Right atrium auricular region (tissue), 2 donors: ENCODE data around the gene CCT8. TPM values are rescaled to one million over a fixed set of nuclear protein-coding genes. Genes with fewer than 3 reads are reported as not detected.
"Not testable (repeated sequence)": the region's sequence is repeated elsewhere in the genome, so short reads cannot be mapped to it uniquely, and the experiment has no call there.

Experiments
- DNase-seq: peaks from one replicate; pipeline ENCODE4 v3.0.0-alpha.2; 2019; ENCODE audit warnings: low spot score
- H3K27ac ChIP-seq, 2 donors: fragments of 200-600 bp; sonication (generic); 1 replicate in 1 of 2; 2 replicates in 1 of 2; pipeline ENCODE4 v1.5.1; 2016 to 2019
- H3K27me3 ChIP-seq, 2 donors: fragments of 200-600 bp; sonication (generic); one replicate each; pipeline versions ENCODE4 v1.5.1 to v1.6.0; 2017 to 2019
- H3K36me3 ChIP-seq: fragments of 200-600 bp; sonication (generic); one replicate; pipeline ENCODE4 v1.5.1; 2016
- H3K4me1 ChIP-seq, 2 donors: fragments of 200-600 bp; sonication (generic); one replicate each; pipeline versions ENCODE4 v1.5.1 to v1.6.0; 2017 to 2019
- H3K4me3 ChIP-seq, 2 donors: fragments of 200-600 bp; sonication (generic); 1 replicate in 1 of 2; 2 replicates in 1 of 2; pipeline ENCODE4 v1.5.1; 2017 to 2019; ENCODE audit warnings: mild to moderate bottlenecking in 1 of 2, moderate library complexity in 1 of 2
- H3K9me3 ChIP-seq, 2 donors: fragments of 200-600 bp; sonication (generic); one replicate each; pipeline ENCODE4 v1.5.1; 2019
- total RNA-seq, 2 donors: library from RNA; depleted of rRNA; stranded (reverse); fragments of >200 nt; gene quantifications; one replicate each; pipeline ENCODE4 v1.1.0, GENCODE V29; 2016
- TF ChIP-seq, protein P1 (sequence below), 2 donors: fragments of 200-600 bp; sonication (generic); IDR thresholded peaks; one replicate each; pipeline ENCODE4 v1.5.1; 2019; ENCODE audit warnings: antibody characterized with exemption in 2 of 2

Gene CCT8
- total RNA-seq, 2 donors from 2014 or later = 89.5 to 91.8 TPM

- TF ChIP-seq, protein P1, sequence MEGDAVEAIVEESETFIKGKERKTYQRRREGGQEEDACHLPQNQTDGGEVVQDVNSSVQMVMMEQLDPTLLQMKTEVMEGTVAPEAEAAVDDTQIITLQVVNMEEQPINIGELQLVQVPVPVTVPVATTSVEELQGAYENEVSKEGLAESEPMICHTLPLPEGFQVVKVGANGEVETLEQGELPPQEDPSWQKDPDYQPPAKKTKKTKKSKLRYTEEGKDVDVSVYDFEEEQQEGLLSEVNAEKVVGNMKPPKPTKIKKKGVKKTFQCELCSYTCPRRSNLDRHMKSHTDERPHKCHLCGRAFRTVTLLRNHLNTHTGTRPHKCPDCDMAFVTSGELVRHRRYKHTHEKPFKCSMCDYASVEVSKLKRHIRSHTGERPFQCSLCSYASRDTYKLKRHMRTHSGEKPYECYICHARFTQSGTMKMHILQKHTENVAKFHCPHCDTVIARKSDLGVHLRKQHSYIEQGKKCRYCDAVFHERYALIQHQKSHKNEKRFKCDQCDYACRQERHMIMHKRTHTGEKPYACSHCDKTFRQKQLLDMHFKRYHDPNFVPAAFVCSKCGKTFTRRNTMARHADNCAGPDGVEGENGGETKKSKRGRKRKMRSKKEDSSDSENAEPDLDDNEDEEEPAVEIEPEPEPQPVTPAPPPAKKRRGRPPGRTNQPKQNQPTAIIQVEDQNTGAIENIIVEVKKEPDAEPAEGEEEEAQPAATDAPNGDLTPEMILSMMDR (IDR thresholded peaks at IDR 0.05) = peak in 1 of 2 donors; percentile 12
- no peaks in the 10 kb centered on the region for H3K9me3 ChIP-seq
- peaks cover 0 to 23% of the 10 kb centered on the region in 2 donors for H3K4me1 ChIP-seq
- H3K36me3 ChIP-seq = peaks cover 10% of the 10 kb centered on the region
- DNase-seq = peak; percentile 98
- no peaks in the 10 kb centered on the region for H3K27me3 ChIP-seq
- peak within 1 kb of the TSS; percentile 97 for H3K27ac ChIP-seq
- peak within 1 kb of the TSS; percentile 67 to 87 for H3K4me3 ChIP-seq
These were observed 48.7 kb downstream of the CCT8 start, which contains the start of gene USP16 for GRCh38 chr21:29024474-29025327. Gene USP16 (plus strand): TSS chr21:29024668. CDS start chr21:29027914, 3,246 bp downstream.

DNA sequence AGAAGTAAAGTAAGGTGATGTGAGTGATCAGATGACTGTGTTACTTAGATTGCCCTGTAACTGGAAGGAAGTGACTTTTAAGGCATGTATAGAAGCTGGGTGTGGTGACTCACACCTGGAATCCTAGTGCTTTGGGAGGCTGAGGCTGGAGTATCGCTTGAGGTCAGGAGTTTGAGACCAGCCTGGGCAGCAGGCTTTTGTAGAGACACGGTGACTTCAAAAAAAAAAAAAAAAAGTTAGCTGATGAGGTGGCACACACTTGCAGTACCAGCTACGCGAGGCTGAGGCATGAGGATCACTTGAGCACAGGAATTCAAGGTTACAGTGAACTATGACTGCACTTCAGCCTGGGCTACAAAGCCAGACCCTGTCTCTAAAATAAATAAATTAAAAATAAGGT lies 51.3 kb downstream of the CCT8 start:
- no peaks in the 10 kb centered on the region for H3K9me3 ChIP-seq
- H3K27ac ChIP-seq = no peak overlapping the region
- no peak overlapping the region for H3K4me3 ChIP-seq
- TF ChIP-seq, protein P1 (IDR thresholded peaks at IDR 0.05) = no peak
- H3K27me3 ChIP-seq = no peaks in the 10 kb centered on the region
- no peaks in the 10 kb centered on the region for H3K36me3 ChIP-seq
- no peak for DNase-seq
- H3K4me1 ChIP-seq = peaks cover 0 to 40% of the 10 kb centered on the region in 2 donors

DNA sequence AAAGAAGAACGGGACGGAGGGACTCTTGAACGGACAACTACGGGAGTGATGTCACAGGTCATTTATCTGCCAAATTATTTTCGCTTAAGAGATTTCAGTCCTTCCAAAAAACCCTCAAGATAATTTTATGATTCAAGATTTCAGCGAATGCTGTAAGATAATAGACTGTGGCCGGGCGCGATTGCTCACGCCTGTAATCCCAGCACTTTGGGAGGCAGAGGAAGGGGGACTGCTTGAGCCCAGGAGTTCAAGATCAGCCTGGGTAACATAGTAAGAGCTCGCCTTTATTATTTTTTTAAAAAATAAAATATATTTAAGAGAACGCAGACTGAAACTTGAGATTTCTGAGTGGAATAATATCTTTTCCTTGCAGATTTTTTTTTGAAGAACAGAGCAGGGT lies 54.9 kb downstream of the CCT8 start:
- peak overlapping the region; percentile 63 to 97 for H3K4me3 ChIP-seq
- TF ChIP-seq, protein P1 (IDR thresholded peaks at IDR 0.05) = no peak

GRCh38 chr21:29017639-29018237 lies 55.7 kb downstream of the CCT8 start:
- Histone ChIP-seq H3K4me1 (peaks cover 0 to 21% of the 10 kb centered on the region in 2 donors), H3K36me3 (no peaks in the 10 kb centered on the region), H3K27ac (no peak overlapping the region), H3K27me3 (no peaks in the 10 kb centered on the region), H3K4me3 (peak overlapping the region in 1 of 2 donors; percentile 97), H3K9me3 (no peaks in the 10 kb centered on the region)
- TF ChIP-seq, protein P1 (IDR thresholded peaks at IDR 0.05) = no peak
- no peak for DNase-seq

More for the DNA sequence above, 54.9 kb downstream of the CCT8 start:
- Histone ChIP-seq H3K27ac (peak overlapping the region; percentile 72 to 82), H3K27me3 (no peaks in the 10 kb centered on the region), H3K9me3 (no peaks in the 10 kb centered on the region), H3K36me3 (no peaks in the 10 kb centered on the region), H3K4me1 (peaks cover 0 to 21% of the 10 kb centered on the region in 2 donors)
- no peak for DNase-seq

DNA sequence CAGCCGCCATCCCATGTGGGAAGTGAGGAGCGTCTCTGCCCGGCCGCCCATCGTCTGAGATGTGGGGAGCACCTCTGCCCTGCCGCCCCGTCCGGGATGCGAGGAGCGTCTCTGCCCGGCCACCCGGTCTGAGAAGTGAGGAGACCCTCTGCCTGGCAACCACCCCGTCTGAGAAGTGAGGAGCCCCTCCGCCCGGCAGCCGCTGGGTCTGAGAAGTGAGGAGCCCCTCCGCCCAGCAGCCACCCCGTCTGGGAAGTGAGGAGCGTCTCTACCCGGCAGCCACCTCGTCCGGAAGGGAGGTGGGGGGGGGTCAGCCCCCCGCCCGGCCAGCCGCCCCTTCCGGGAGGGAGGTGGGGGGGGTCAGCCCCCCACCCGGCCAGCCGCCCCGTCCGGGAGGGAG lies 62.2 kb downstream of the CCT8 start:
- H3K9me3 ChIP-seq, H3K27ac ChIP-seq, H3K36me3 ChIP-seq, H3K27me3 ChIP-seq, H3K4me1 ChIP-seq, DNase-seq, H3K4me3 ChIP-seq: not testable (repeated sequence)

DNA sequence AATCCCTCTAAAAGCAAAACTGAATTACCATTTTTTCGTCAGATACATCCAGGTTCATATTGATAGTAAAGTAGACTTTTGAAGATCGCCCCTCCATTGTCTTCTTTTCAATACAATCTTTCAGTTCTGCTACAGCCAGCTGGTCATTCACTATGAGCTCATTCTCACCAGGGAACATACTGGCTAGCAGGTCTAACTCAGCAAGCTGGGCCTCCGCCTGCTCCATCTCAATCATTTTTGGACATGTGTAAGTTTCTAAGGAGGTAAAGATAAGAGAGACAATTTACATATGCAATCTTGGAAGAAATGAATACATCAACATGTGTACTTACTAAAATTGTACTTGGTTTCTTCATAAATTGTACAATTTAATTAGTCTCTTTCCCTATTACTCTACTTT lies 65.1 kb downstream of the CCT8 start:
- Histone ChIP-seq H3K36me3 (peaks cover 8% of the 10 kb centered on the region), H3K4me1 (no peaks in the 10 kb centered on the region), H3K27me3 (no peaks in the 10 kb centered on the region), H3K4me3 (no peak overlapping the region), H3K9me3 (no peaks in the 10 kb centered on the region), H3K27ac (no peak overlapping the region)
- DNase-seq = no peak
- TF ChIP-seq, protein P1 (IDR thresholded peaks at IDR 0.05) = no peak
